Motor neuron (in vitro differentiated cells): Measurements from ENCODE around the gene SLC47A2. TPM values are rescaled to one million over a fixed set of nuclear protein-coding genes. Genes with fewer than 3 reads are reported as not detected.

Source experiments
- ATAC-seq, 8 experiments: fragments of 200-7000 bp; cut with Tn5 transposase; replicated peaks in 6 of 8; 2 replicates each; pipeline ENCODE4 v1.8.0; 2021; ENCODE audit warnings: mild to moderate bottlenecking in 8 of 8, moderate library complexity in 8 of 8
- H3K27ac ChIP-seq, 2 donors: fragments of 250-450 bp; sonication (Bioruptor Pico); 2 replicates each; pipeline ENCODE4 v1.9.0; 2021; ENCODE audit warnings: antibody characterized with exemption in 2 of 2, mild to moderate bottlenecking in 2 of 2, moderate library complexity in 1 of 2
- H3K4me1 ChIP-seq, 2 donors: fragments of 250-450 bp; sonication (Bioruptor Pico); replicated peaks in 1 of 2; 2 replicates each; pipeline ENCODE4 v1.6.1; 2021; ENCODE audit warnings: antibody characterized with exemption in 2 of 2, mild to moderate bottlenecking in 2 of 2, moderate library complexity in 1 of 2
- H3K4me3 ChIP-seq, 5 donors: fragments of 250-450 bp; sonication (Bioruptor Pico); 2 replicates each; pipeline ENCODE4 v1.9.0; 2021; ENCODE audit warnings: antibody characterized with exemption in 5 of 5, mild to moderate bottlenecking in 5 of 5, moderate library complexity in 4 of 5
- WGBS, 10 experiments: fragments of 450-650 bp; shearing (Covaris generic); methylation state at CpG; one replicate each; pipeline ENCODE4 v1.0.0; 2022; 5-methylcytosine and 5-hydroxymethylcytosine counted together
- in situ Hi-C, 9 experiments: fragments of 400-800 bp; cut with MboI; loops; one replicate each; pipeline ENCODE4 v1.15.0; 2021; ENCODE audit warnings: low sequenced_read_pairs in 9 of 9, low pct_unique_long_range_greater_than_20kb in 2 of 9; ENCODE audit not compliant: unreplicated experiment in 9 of 9
- total RNA-seq, 8 experiments: library from RNA; unstranded; fragments of 300-600 nt; gene quantifications; 2 replicates each; pipeline versions ENCODE4 v1.2.3 to v1.2.4, GENCODE V29; 2022

The SLC47A2 gene
- total RNA-seq, 8 experiments from 2014 or later: 0.29 to 2.2 (median 0.60) TPM

GRCh38 chr17:19753661-19754463, 37.5 kb upstream of the SLC47A2 start:
- in situ Hi-C loops: loop anchor here in 8 of 9 experiments (25.0 kb wide), 2 partner anchors 242 to 392 kb away; partner anchors contain the start of gene B9D1 (in 8 of the 8)
- Histone ChIP-seq H3K4me3 (no peak overlapping the region), H3K27ac (no peak overlapping the region), H3K4me1 (no peaks in the 10 kb centered on the region)
- 29 to 100% (median 75%) methylated on average over 1 to 10 of the region's 12 CpGs for WGBS, 10 experiments
- peak in 3 of 8 experiments; percentile 25 to 44 (median 31) for ATAC-seq

DNA sequence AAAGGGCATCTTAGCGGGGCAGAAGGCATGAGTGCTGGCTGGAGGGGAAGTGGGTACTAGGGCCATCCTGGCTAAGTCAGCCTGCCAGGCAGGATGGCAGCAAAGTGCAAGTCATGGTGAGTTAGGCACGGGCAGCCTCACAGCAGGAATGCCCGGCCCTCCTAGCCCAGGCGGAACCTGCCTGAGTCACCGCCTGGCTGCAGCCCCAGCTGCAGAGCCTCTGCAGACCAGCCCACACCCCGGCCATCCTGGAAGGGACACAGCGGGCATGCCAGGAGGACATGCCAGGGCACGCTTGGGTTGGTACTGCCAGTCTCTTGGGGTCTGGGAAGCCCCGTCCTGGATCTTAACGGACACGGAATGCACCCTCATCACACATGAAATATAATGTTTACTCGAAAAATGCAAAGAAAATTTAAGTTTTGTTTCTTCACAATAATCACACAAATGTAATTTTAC, 36.7 kb upstream of the SLC47A2 start:
- in situ Hi-C loops: loop anchor here in 8 of 9 experiments (25.0 kb wide), 2 partner anchors 241 to 391 kb away; partner anchors contain the start of gene B9D1 (in 8 of the 8)
- no peak overlapping the region for H3K4me3 ChIP-seq
- no peak overlapping the region for H3K27ac ChIP-seq
- 26 to 100% (median 80%) methylated on average over 1 to 7 of the region's 12 CpGs; no CpG with 5 or more reads in 1 of the 10 experiments for WGBS, 10 experiments
- H3K4me1 ChIP-seq: no peaks in the 10 kb centered on the region
- ATAC-seq: peak in 7 of 8 experiments; percentile 11 to 96 (median 39)

DNA sequence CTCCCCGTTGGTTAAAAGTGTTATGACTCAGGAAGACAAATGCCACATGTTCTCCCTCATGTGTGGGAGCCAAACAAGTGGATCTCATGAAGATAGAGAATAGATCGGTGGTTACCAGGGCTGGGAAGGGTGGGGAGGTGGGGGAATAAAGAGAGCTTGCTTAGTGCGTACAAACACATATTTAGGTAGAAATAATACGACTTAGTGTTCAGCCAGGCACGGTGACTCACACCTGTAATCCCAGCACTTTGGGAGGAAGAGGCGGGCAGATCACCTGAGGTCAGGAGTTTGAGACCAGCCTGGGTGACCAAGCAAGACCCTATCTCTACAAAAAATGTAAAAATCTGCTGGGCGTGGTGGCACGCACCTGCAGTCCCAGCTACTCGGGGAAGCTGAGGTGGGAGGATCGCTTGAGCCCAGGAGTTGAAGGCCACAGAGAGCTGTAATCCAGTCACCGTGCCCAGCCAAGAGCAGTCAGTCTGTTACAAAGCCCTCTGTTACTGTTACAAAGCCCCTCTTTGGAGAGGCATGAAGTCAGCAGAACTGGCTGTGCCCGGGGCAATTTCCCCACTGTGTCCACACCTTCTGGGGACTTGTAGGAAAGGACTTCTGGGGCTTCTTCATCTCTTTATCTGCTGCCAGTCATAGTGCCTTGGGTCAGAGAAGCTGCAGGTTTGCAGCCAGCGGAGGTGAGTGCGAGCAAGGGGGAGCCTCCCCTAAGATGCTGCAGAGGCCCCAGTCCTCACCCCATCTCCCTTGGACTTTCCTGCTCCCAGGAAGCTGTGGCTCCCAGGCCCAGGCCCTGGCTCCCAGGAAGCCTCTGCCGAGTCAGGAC, 36.0 kb upstream of the SLC47A2 start:
- in situ Hi-C loops: loop anchor here in 8 of 9 experiments (25.0 kb wide), 2 partner anchors 240 to 390 kb away; partner anchors contain the start of gene B9D1 (in 8 of the 8)
- no peak overlapping the region for H3K27ac ChIP-seq
- H3K4me3 ChIP-seq: no peak overlapping the region
- H3K4me1 ChIP-seq: no peaks in the 10 kb centered on the region
- 20 to 100% (median 68%) methylated on average over 1 to 3 of the region's 15 CpGs; no CpG with 5 or more reads in 4 of the 10 experiments for WGBS, 10 experiments
- ATAC-seq: no peak

GRCh38 chr17:19750835-19751234, 34.5 kb upstream of the SLC47A2 start:
- no peak for ATAC-seq

GRCh38 chr17:19750020-19750572, 33.7 kb upstream of the SLC47A2 start:
- no peak for ATAC-seq
- WGBS, 10 experiments: 86 to 100% (median 94%) methylated on average over 1 to 7 of the region's 9 CpGs; no CpG with 5 or more reads in 3 of the 10 experiments
- H3K27ac ChIP-seq: no peak overlapping the region

More at GRCh38 chr17:19750835-19751234, 34.5 kb upstream of the SLC47A2 start:
- WGBS, 10 experiments: 100% methylated on average over 1 to 3 of the region's 3 CpGs; no CpG with 5 or more reads in 8 of the 10 experiments
- H3K27ac ChIP-seq: no peak overlapping the region
- no peak overlapping the region for H3K4me3 ChIP-seq
- H3K4me1 ChIP-seq: no peaks in the 10 kb centered on the region
- in situ Hi-C loops: loop anchor here in 8 of 9 experiments (25.0 kb wide), 2 partner anchors 239 to 389 kb away; partner anchors contain the start of gene B9D1 (in 8 of the 8)

GRCh38 chr17:19748807-19749193, 32.4 kb upstream of the SLC47A2 start:
- Histone ChIP-seq H3K4me1 (peaks cover 0 to 3% of the 10 kb centered on the region in 2 donors), H3K4me3 (no peak overlapping the region), H3K27ac (no peak overlapping the region)
- ATAC-seq: no peak
- in situ Hi-C loops: no loop called here
- 61 to 85% (median 80%) methylated on average over 2 to 8 of the region's 13 CpGs; no CpG with 5 or more reads in 5 of the 10 experiments for WGBS, 10 experiments

More at GRCh38 chr17:19750020-19750572, 33.7 kb upstream of the SLC47A2 start:
- in situ Hi-C loops: loop anchor here in 8 of 9 experiments (25.0 kb wide), 2 partner anchors 238 to 388 kb away; partner anchors contain the start of gene B9D1 (in 8 of the 8)
- H3K4me3 ChIP-seq: no peak overlapping the region
- peaks cover 0 to 1% of the 10 kb centered on the region in 2 donors for H3K4me1 ChIP-seq

DNA sequence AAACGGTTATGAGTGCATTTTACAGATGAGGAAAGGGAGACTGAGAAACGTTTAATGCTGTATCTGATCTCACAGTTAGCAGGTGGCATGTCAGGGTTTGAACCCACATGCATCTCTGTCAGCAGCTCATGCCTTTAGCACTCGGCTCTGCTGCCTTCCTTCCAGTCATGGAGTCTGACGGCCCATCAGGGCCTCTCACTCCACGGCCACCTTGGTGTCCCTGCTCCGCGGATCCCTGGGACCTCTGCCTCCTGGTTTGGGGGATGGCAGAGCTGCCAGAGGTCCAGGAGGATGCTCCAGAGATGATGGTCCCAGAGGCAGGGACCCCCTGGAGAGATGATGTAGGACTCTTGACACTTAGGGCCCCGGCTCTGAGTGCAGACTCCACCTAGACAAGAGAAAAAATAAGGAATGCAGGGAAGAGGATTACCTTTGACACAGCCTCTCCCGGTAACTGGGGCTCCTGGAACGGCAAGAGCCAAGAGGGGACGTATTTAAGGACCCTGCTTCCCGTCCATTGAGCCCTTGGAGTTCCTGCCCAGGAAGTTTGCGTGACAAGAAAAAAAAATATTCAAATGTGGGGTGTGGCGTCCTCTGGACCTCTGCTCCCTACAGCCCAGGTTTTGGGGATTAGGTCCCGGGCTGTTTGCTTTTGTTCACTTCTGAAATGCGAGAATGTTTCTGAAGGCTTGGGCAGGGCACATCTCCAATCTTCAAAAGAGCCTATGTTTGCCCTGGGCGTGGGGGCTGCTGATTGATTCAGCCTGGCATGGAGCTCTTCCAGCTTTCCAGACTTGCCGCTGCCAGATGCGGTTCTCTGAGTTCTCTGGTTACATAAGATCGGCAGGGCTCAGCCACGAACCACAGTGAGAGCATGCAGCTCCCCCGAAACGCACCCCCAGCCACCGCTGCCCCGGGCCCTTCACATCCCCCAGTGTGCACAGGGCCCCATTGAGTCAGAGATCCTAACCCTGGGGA, 31.7 kb upstream of the SLC47A2 start, which contains the start of gene ALDH3A1:
Gene ALDH3A1, minus strand, starts transcription at position 470 of the 978 bp plus-strand sequence. CDS start 3,169 bp downstream, outside the sequence.
- ATAC-seq: peak in 3 of 8 experiments; percentile 36 to 87 (median 51)
- in situ Hi-C loops: no loop called here
- WGBS, 10 experiments: 15 to 83% (median 64%) methylated on average over 4 to 10 of the region's 25 CpGs; no CpG with 5 or more reads in 2 of the 10 experiments
- Histone ChIP-seq H3K27ac (no peak within 1 kb of the TSS), H3K4me3 (no peak within 1 kb of the TSS), H3K4me1 (peaks cover 0 to 3% of the 10 kb centered on the region in 2 donors)

DNA sequence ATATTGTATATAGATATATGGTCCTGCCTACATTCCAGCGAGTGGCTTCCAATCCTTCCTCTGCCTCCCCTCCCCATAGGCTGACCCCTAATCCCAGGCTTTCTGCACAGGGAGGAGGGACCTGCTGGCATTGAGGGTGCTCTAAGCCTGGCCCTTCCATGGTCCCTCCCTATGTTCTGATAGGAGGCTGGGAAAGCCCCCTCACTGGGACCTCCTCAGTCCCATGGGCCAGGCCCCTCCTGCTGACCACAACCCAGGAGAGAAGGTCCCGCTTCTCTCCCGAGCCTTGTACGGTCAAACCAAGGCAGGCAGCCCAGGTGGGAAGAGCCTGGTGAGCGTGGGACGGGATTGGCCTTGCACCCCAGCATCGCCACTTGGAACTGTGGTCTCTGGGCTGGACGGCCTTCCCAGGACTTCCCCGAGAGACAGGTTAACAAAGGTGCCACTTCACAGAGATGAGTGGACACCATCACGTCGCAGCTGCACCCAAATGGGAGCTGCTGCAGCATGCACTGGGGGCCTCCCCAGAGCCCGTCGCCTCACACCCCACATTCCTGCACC, 30.9 kb upstream of the SLC47A2 start:
- Histone ChIP-seq H3K4me1 (peaks cover 0 to 3% of the 10 kb centered on the region in 2 donors), H3K27ac (no peak overlapping the region), H3K4me3 (no peak overlapping the region)
- no peak for ATAC-seq
- WGBS, 10 experiments: 56 to 100% (median 85%) methylated on average over 1 to 4 of the region's 13 CpGs; no CpG with 5 or more reads in 5 of the 10 experiments
- in situ Hi-C loops: no loop called here

DNA sequence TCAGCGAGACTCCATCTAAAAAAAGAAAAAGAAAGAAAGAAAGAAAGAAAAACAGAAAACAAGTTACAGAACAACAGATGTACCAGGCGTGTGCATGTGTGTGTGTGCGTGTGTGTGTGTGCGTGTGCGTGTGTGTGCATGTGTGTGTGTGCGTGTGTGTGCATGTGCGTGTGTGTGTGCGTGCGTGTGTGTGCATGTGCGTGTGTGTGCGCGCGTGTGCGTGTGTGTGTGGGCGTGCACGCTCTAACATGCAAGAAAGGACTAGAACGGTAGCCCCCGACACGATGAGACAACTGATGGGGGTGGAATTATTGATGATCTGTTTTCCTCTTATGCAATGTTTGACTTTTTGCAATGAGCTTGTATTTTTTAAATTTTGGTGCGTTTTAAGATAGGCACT, 30.1 kb upstream of the SLC47A2 start:
- 43 to 97% (median 84%) methylated on average over 1 to 18 of the region's 20 CpGs for WGBS, 10 experiments
- in situ Hi-C loops: no loop called here
- no peak for ATAC-seq
- no peak overlapping the region for H3K27ac ChIP-seq
- no peak overlapping the region for H3K4me3 ChIP-seq
- H3K4me1 ChIP-seq: peaks cover 0 to 3% of the 10 kb centered on the region in 2 donors

GRCh38 chr17:19744922-19745757, 28.8 kb upstream of the SLC47A2 start:
- peaks cover 0 to 3% of the 10 kb centered on the region in 2 donors for H3K4me1 ChIP-seq
- WGBS, 10 experiments: 59 to 97% (median 75%) methylated on average over 1 to 11 of the region's 50 CpGs; no CpG with 5 or more reads in 4 of the 10 experiments
- H3K4me3 ChIP-seq: peak overlapping the region; percentile 33 to 44 (median 37)
- no peak overlapping the region for H3K27ac ChIP-seq
- peak; percentile 62 to 97 (median 95) for ATAC-seq
- in situ Hi-C loops: no loop called here
